GM21423 (cell line): ENCODE measurements around the gene ENOX1.

Experiments
- ATAC-seq: cut with Tn5 transposase; IDR thresholded peaks from one replicate; pipeline ENCODE4 v1.9.1; 2021; ENCODE audit warnings: mild to moderate bottlenecking, moderate library complexity; ENCODE audit not compliant: unreplicated experiment

Gene ENOX1

DNA sequence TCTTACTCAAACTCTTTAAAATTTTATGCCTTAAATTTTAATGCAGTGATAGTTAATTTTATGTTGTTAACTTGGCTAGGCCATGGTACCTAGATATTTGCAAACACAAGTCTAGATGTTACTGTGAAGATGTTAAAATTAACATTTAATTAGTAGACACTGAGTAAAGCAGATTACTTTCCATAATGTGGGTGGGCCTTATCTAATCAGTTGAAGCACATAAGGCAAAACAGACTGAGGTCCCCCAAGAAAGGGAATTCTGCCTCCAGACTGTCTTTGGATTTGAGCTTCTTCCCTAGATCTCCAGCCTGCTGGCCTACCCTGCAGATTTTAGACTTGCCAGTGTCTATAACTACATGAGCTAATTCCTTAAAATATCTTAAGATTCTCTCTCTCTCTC, 294.0 kb downstream of the ENOX1 start:
- ATAC-seq: no peak

DNA sequence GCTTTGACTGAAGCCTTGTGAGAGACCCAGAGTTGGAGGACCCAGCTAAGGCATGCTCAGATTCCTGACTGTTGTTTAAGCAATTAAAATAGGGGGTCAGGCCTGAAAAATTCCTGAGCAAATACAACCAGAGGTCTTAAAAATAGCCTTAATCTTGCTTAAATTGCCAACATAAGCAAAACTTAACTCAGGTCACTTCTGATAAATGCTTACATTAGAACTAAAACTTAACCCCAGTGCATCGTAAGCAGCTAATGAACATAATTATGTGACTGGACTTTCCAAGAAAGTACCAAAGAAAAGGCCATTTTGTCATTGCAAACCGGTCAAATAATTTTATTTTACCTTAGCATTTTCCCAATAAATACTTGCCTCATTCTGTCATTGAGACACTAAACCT, 294.5 kb downstream of the ENOX1 start:
- ATAC-seq: no peak

DNA sequence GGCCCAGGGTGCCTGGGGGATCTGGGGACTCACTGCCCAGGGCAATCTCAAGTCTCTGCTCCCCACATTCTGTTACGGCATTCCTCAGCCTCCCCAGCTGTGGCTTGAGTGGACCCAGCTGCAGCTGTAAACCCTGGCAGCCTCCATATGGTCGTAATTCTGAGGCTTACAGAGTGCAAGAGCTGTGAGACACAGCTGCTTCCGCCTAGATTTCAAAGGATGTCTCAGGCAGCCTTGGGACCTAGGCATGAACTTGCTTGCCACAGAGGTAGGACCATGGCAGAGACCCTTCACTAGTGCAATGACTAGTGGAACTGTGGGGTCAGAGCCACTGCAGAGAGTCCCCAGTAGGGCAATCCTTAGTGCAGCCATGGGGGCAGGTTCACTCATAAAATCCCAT, 297.5 kb downstream of the ENOX1 start:
- ATAC-seq: no peak

DNA sequence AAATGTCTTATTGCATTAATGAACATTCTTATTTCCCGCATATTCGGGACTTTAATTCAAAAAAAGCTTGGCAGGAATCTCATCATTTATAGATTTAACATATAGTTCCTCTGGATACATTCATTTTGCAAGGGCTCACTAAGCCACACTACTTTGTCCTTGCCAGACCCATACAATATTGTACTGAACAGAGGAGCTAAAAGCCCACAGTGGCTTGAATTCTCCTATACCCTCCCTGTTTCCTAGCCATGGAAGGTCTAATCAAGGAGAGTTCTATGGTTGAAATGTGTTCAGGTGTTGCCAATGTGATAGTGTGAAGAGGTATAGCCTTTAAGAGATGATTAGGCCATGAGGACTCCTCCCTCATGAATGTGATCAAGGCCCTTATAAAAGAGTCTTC, 298.9 kb downstream of the ENOX1 start:
- no peak for ATAC-seq

DNA sequence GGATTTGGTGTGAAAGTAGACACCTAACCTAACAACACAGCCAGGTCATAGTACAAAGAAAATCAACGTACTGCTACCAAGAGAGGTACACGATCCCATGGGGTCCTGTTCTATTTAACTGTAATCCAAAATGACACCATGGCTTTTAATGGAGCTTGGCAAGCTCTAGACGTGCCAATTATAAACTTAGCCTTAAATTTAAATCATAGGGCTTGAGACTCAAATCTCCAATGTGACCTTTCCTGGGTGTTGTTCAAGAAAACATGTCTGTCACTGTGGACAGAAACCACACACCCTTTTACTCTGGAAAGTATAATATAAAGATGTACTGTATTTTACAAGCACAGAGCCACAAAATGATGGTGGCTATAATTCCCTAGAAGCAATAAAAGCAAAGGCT, 299.3 kb downstream of the ENOX1 start:
- ATAC-seq: no peak

DNA sequence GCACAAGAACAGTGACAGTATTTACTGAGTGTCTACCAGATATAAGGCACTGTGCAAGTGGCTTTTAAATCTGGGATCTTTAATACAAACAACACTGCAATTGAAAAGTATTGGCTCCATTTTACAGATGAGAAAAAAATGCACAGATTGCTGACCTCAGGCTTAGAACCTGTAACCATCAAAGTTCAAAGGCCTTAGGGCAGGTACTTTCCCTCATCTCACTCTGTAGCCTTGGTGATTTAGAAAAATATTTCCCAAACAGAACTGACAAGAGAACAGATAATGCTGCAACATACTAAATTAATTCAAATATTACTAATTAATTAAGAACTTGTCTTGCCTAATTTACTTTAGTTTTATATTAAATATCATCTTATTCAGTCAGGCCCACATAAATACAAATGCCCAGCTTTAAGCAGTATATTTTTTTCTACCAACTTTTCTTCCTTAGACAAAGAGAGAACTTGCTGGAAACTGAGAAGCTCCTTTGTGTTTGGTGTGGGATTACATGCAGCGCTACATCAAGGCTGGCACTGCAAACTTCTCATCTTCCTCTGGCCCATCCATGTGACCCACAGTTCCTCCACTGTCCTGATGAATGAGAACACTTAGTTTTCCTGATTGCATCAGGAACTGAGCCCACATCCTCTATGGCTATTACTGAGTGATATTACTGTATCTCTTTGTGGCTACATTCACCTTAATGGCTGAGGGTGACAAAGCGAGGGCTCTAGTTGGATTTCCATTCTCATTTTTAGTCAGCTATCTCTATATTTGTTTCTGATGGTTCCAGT, 302.1 kb downstream of the ENOX1 start:
- ATAC-seq: no peak

DNA sequence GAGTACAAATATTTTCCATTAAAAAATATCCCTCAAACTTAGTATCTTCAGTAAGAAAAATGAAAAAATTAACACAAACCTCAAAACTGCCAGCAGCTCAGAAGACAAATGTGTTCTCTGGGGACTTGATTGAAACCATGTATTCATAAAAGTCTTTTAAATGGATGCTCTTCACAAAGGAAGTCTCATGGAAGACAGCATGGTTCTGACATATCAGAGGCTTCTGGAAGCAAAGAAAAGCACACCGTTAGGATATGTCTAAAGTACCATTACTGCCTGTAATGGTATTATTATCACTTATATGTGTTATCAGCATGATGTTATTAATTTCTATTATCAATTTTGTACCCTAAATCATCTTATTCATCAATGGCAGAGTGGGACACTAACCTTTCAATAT, 302.8 kb downstream of the ENOX1 start:
- no peak for ATAC-seq

DNA sequence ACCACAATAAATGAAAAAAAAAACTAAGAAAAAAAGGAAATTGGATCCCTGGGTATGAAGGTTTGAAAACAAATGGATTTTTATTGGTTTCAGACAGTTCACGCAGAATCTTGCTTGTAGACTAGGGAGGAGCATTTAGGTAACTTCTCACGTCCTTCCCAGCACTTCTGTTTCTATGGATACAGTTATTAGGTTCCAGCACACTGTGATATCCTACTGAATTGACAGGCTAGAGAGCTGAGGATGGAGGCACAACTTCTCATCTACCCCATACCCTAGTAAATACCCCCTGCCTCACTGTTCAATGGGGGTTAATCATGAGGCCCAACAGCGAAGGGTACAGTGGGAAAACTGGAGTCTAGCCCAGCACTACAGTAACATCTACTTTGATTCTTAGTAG, 304.1 kb downstream of the ENOX1 start:
- no peak for ATAC-seq

DNA sequence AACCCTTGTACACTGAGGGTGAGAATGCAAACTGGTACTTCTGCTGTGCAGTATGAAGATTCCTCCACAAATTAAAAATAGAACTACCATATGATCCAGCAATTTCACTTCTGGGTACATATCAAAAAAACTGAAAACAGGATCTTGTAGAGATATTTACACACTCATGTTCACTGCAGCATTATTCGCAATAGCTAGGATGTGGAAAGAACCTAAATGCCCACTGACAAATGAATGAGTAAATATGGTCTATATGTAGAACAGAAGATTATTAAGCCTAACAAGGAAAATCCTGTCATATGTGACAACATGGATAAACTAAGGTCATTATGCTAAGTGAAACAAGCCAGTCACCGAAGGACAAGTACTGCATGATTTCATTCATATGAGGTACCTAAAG, 304.7 kb downstream of the ENOX1 start:
- no peak for ATAC-seq

DNA sequence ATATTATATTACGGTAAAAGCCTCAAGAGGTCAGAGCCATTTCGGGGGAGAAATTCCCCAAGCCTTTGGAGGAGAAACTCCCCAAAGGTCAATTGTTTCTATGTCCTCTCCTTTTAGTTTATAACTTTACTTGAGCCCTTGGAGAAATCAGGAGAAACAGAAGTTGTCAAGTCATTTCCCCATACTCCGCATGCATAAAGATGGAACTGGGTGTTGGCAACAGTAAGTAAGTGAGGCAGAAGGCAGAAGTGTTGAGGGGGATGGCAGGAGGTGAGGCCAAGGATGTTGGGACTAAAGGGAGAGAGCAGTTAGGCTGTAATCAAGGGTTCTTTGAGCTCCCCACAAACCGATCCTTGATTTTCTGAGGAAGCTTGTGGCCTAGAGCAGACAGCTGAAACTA, 307.9 kb downstream of the ENOX1 start:
- no peak for ATAC-seq

DNA sequence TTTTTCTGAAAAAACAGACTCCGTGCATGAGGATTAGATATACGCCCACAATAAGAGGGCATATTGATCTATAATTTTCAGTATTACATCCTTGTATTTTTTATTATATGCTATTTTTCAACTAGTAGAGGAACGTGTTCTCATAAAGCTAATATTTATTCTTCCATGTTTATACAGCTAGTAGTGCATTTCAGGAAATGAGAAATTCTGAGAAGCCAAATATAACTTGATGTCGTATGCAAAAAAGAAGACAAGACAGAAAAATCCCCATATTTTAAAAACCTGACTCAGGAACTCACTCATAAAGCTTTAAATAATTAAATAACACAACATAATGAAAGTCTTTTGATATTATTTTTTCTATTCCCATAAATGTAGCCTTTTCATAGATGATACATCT, 308.6 kb downstream of the ENOX1 start:
- ATAC-seq: no peak

DNA sequence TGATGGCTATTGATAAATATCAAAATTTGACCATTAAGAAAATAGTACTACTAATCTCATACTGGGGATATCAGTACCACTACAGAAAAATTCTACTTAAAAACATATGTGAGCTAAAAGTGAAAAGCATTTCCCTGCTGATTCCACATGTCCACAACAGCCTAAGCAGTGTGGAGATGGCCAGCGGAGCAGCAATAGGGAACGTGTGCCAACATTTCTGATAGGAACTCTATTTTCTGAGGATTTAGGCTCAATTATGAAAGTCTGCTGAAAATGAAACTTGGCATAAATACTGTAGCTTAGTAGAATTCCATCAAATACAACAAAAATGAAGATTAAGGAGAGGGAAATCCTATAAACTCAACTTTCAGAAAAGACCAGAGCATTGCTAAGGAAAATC, 311.6 kb downstream of the ENOX1 start:
- no peak for ATAC-seq

DNA sequence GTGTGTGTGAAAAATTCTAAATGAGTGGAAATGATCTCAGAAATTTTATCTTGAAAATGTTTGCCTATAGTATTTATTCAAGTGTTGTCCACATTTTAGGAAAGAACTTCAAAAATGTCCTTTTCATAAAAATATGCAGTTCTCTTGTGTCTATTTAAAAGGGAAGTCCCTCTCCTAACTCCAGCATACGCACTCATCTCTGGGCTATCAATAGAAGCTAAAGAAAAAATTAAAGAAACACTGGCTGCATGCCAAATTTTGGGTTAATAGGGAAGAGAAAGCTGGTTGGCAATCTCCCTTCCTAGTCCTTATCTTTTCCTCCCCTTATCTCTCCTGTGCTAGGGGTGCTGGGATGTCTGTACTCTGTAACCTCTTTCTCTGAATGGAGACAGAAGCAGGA, 313.3 kb downstream of the ENOX1 start:
- ATAC-seq: no peak

DNA sequence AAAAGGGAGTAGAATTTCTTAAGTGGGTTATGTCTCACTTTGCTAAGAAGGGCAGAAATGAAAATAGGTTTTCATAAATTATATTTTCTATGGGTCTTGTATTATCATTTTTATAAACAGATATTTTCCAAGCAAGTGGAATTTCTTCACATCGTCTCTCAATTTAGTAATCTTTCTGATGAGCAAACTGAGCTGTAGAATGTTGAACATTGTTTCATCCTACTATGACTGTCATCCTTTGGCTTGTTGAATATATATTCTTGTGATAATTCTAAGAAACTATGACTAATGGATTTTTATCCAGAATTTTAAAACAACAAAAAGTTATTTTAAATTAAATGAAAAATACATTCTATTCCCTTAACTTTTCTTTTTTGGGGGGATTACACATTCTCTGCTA, 313.8 kb downstream of the ENOX1 start:
- no peak for ATAC-seq

DNA sequence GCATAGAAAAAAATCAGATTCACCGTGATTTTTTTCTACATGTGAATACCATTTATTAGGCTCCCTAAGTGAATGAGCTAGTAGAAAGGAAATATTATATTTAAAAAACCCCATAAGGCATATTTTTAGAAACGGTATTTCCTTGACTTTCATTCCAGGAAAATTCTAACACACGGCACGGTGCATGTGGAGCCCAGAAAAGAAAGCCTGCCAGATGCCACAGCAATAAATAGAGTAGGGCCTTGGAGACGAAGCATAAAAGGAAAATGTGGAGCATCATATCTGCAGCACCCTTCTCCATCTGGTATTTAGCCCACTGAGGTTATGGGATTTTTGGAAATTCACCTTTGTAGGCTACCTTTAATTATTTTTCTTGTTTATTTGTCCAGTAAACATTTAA, 314.4 kb downstream of the ENOX1 start:
- ATAC-seq: no peak

DNA sequence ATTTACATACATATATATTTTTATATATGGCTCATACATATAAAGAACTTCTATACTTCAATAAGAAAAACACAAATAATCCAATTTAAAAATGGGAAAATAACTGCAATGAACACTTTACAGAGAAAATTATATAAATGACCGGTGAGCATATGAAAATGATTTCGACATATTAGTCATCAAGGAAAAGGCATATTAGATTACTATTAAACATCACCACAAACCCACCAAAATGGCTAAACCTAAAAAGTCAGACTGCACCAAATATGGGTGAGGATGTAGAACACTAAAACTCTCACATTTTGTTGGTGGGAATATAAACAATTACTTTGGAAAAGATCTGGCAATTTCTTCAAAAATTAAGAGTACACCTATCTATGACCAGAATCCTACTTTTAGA, 316.2 kb downstream of the ENOX1 start:
- ATAC-seq: no peak

DNA sequence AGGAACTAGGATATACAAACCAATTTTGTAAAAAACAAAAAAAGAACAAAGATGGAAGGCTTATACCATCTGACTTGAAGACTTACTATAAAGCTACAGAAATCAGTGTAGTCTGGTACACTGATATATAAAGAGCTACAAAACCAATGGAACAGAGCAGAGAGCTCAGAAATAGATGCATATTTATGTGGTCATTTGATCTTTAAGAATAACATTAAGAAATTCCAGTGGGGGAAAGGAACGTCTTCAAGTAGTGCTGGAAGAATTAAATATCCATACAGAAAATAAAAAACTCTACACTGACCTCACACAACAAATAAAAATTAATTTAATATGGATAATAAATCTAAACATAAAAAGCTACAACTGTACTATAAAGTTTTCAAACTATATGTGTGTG, 317.0 kb downstream of the ENOX1 start:
- ATAC-seq: no peak

DNA sequence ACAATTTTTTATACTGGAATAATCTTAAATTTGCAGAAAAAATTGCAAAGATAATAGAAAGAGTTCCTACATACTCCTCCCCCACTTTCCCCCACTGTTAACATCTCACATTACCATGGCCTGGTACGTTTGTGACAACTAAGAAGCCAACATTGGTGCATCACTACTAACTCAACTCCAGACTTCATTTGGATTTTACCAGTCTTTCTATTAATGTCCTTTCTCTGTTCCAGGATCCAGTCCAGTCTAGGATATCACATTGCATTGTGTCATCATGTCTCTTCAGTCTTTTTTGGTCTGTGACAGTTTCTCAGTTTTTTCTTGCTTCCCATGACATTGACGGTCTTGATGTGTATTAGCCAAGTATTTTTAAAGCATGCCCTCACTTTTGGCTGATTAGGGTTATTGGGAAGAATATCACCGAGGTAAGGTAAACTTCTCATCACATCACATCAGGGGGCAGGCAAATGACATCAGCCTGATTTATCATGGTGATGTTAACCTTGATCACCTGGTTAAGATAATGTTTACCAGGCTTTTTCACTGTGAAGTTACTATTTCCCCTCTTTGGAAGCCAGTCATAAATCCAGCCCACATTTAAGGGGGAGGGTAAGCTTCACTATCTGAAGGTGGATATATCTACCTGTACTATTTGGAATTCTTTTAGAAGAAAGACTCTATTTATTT, 322.1 kb downstream of the ENOX1 start:
- ATAC-seq: no peak

DNA sequence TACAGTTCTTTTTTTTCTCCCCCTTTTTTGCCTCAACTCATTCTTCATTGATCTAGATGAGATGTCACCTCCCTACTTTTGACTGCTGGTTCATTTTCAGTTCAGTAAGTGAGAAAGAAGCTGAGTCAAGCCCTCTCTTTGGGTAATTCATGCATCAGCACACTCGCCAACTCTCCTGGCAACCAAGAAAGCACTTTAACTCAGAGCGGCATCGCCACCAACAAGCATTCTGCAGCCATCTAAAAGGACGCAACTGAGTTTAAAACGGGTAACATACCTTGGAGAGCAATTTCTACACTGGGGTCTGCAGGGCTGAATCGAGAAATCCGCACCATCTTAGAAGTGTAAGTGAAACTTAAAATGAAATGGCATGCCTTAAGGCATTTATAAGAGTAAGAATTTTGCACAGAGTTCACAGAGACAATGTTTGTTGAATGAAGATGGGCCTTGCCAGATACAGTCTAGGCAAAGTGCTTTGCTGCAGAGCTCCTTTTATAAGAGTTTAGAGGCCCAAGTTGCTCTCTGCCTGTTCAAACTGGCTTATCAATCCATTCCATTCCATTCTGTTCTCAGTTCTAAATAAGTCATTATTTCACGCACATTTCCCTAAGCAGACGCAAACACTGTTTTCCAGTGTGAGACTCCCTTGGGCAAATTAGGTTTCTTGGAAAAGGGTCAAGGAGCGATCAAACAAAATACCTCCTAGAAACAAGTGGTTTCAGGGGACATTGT, 338.0 kb downstream of the ENOX1 start:
- no peak for ATAC-seq

DNA sequence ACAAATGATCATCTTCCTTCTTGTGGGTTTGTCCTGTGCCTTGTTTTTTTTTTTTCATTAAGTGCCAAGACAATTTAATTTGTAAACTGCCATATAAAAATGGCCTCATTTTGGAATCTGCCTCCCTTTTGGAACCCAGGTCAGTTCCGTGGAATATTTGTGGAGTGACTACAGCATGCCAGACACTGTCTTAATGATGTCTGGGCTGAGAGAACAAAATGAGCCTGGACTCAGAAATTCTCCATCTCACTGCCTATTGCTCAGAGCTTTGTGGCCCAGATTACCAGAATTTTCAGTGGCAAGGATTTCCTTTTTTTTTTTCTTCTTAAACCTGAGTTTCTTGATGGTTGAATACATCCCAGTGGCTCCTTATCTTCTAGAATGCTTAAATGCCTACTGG, 340.6 kb downstream of the ENOX1 start:
- no peak for ATAC-seq

DNA sequence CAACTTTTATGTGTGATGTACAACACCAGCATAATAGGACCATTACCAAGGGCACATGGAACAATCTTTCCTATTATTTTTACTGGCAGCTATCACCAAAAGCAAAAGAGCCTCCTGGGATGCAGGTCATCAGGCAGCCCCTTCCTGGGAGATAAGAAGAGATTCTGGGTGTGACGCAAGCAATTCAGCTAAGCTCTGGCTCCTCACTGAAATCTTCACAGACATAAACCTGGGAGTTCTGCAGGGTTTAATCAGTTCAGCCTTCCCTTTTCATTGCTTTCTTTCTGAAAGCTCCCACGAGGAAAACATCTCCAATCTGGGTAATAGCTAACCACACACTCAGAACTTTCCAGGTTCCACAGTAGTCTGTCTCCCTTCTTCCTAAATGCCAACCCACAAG, 341.1 kb downstream of the ENOX1 start:
- no peak for ATAC-seq

DNA sequence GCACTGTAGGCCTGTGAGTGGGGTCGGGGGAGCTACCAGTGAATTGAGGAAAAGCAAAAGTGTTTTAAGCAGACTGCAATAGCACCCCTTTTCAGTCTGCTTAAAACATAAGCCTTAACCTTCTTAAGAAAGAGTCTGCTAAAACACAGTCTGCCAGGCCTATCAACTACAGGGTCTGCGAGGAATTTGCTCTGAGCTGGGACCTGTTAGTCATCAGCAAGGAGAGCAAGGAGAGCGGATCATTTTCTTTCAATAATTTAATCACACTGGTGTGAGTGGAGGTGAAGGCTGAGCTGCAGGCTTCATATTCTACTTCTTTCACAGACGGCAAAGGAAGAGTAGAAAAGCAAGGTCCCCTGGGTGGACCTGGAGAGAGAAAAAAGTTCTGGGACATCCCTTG, 342.7 kb downstream of the ENOX1 start:
- no peak for ATAC-seq
